22Rv1 (cell line): ENCODE data around the gene COG5.
A peak's percentile ranks its signal among the peaks of the same experiment; 100 is the strongest.

Source experiments
- H3K27ac ChIP-seq: fragments of 450-650 bp; 2 replicates; pipeline ENCODE4 v1.5.1; 2017
- ZFX ChIP-seq: fragments of 450-650 bp; IDR thresholded peaks from 2 replicates; pipeline ENCODE4 v1.6.1; 2017; ENCODE audit warnings: antibody characterized with exemption, borderline replicate concordance
- TF ChIP-seq, protein P1 (sequence below): fragments of 450-650 bp; IDR thresholded peaks from 2 replicates; pipeline ENCODE4 v1.5.1; 2017; ENCODE audit warnings: mild to moderate bottlenecking

Gene COG5

GRCh38 chr7:107206706-107207105 lies 357.0 kb downstream of the COG5 start:
- TF ChIP-seq, protein P1, sequence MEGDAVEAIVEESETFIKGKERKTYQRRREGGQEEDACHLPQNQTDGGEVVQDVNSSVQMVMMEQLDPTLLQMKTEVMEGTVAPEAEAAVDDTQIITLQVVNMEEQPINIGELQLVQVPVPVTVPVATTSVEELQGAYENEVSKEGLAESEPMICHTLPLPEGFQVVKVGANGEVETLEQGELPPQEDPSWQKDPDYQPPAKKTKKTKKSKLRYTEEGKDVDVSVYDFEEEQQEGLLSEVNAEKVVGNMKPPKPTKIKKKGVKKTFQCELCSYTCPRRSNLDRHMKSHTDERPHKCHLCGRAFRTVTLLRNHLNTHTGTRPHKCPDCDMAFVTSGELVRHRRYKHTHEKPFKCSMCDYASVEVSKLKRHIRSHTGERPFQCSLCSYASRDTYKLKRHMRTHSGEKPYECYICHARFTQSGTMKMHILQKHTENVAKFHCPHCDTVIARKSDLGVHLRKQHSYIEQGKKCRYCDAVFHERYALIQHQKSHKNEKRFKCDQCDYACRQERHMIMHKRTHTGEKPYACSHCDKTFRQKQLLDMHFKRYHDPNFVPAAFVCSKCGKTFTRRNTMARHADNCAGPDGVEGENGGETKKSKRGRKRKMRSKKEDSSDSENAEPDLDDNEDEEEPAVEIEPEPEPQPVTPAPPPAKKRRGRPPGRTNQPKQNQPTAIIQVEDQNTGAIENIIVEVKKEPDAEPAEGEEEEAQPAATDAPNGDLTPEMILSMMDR, result no peak
- no peak for TF ChIP-seq ZFX
- H3K27ac ChIP-seq, result no peak overlapping the region

DNA sequence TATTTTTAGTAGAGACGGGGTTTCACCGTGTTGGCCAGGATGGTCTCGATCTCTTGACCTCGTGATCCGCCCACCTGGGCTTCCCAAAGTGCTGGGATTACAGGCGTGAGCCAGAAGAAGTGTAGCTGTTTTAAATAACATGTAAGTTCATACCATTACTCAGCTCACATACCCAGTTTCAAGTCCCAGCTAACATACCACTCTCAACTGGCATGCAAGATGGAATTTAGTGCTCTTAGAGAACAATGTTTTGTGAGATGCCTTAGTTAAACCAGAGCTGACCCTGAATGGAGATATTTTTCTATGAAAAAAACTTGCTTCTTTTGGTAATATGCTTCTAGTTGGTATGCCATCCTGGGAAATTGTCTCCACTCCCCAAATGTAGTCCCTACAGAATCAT lies 357.6 kb downstream of the COG5 start:
- TF ChIP-seq ZFX, result no peak
- TF ChIP-seq, protein P1, result no peak
- H3K27ac ChIP-seq, result no peak overlapping the region

GRCh38 chr7:107203607-107204006 lies 360.1 kb downstream of the COG5 start:
- no peak for TF ChIP-seq ZFX
- TF ChIP-seq, protein P1, result no peak
- no peak overlapping the region for H3K27ac ChIP-seq

- no peak for TF ChIP-seq ZFX
- TF ChIP-seq, protein P1, result peak; percentile 85
- no peak overlapping the region for H3K27ac ChIP-seq
Measured at GRCh38 chr7:107201795-107202450, 361.8 kb downstream of the COG5 start.

DNA sequence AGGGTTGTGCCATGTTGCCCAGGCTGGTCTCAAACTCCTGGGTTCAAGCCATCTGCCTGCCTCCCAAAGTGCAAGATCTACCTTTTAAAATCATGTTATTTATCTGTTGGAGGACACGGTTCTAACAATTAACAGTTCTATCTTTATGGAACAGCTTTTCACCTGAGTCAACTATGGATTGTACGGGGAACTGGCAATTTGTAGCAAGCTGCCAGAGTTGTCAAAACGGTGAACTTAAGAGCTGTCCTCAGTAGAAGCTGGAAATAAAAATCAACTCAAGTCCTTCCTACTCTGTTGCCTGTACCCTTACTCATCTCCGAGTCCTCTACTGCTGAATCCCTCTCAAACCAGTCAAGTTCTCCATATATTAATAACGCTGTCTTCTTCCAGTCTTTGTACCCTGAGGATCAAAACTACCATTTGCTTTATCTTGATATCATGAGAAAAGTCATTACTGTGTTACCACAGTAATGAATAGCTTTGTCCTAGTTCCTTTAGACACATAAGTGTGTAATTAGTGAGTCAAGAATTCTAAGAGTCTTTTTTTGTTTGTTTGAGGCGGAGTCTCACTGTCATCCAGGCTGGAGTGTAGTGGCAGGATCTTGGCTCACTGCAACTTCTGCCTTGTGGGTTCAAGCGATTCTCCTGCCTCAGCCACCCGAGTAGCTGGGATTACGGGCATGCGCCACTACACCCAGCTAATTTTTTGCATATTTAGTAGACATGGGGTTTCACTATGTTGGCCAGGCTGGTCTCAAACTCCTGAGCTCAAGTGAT lies 366.7 kb downstream of the COG5 start:
- H3K27ac ChIP-seq, result peak overlapping the region; percentile 62
- no peak for TF ChIP-seq ZFX
- TF ChIP-seq, protein P1, result no peak

DNA sequence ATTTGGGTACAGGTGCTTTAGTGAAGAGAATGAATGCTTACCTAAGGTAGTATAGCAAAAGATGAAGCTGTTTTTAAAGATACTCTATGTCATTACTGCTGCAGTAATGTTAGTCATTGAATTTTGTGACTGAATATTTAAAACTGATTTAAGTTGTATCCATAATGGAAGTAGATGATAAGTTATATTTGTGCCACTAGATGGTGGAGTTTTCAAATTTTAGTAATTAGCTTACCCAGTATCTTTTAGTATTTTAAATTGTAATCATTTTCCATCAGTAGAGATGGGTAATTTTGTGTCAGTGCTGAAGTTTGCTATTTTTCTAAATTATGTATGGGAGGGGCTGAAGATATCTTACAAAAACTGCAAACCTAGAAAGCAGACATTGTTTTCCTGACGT lies 369.7 kb downstream of the COG5 start:
- TF ChIP-seq, protein P1, result peak; percentile 35
- TF ChIP-seq ZFX, result no peak
- H3K27ac ChIP-seq, result peak overlapping the region; percentile 78

- no peak for TF ChIP-seq ZFX
- TF ChIP-seq, protein P1, result no peak
Measured at GRCh38 chr7:107190090-107190489, 373.6 kb downstream of the COG5 start.

More at GRCh38 chr7:107190090-107190489, 373.6 kb downstream of the COG5 start:
- H3K27ac ChIP-seq, result no peak overlapping the region
